Measurements from ENCODE around the gene GABRG3. TPM values are rescaled to one million over a fixed set of nuclear protein-coding genes. Genes with fewer than 3 reads are reported as not detected.

The GABRG3 gene
- total and polyA plus RNA-seq, 9 of the 15 experiments (the other 6 are each of a cell fraction or from before 2014, with no cell fraction given): 4.0 to 15.1 (median 11.2) TPM

GRCh38 chr15:27336676-27337075 is 365.7 kb downstream of the GABRG3 start:
- Histone ChIP-seq H3K9me1 (ENCODE audit: control insufficient read depth, insufficient read depth, low read length) (no peaks in the 10 kb centered on the region), H3K4me2 (ENCODE audit: insufficient read depth, low read length) (no peak overlapping the region), H3K36me3 (ENCODE audit: control insufficient read depth, insufficient read depth, low read length) (no peaks in the 10 kb centered on the region), H2AFZ (ENCODE audit: low read depth, low read length) (no peak overlapping the region), H3K9me3 (replicated peaks; ENCODE audit: control insufficient read depth, insufficient read depth, low read depth, low read length) (no peaks in the 10 kb centered on the region), H3K79me2 (ENCODE audit: control insufficient read depth, insufficient read depth, low read length) (no peaks in the 10 kb centered on the region), H3K27ac (ENCODE audit: extremely low read depth, low read depth, low read length) (no peak overlapping the region), H3K27me3 (ENCODE audit: control insufficient read depth in 2 of 2, insufficient read depth in 2 of 2, low read length in 2 of 2) (no peaks in the 10 kb centered on the region), H3K9ac (ENCODE audit: insufficient read depth in 1 of 2, low read depth in 2 of 2, low read length in 2 of 2) (no peak overlapping the region), H3K4me3 (no peak overlapping the region), H4K20me1 (replicated peaks; ENCODE audit: control insufficient read depth, insufficient read depth, low read length) (no peaks in the 10 kb centered on the region), H3K4me1 (replicated peaks in 1 of 2; ENCODE audit: control insufficient read depth in 2 of 2, insufficient read depth in 2 of 2, low read length in 2 of 2) (no peaks in the 10 kb centered on the region)
- CTCF ChIA-PET (ENCODE audit: low intra/inter-chr PET ratio): no interaction called here
- WGBS (ENCODE audit: insufficient coverage, low coverage, missing lambda C conversion rate): 35% methylated on average over 1 of the region's 1 CpG
- FAIRE-seq (no peak), ATAC-seq (no peak), DNase-seq (ENCODE audit: extremely low read depth in 1 of 4, low spot score in 3 of 4) (no peak)
- intact Hi-C loops (cut with micrococcal nuclease) (no loop called here), in situ Hi-C loops (cut with MboI) (no loop called here)
- POLR2A ChIA-PET: no interaction called here
- no TSS peak for BruUV-seq (replicated peaks)
- TF ChIP-seq ARID3A (IDR thresholded peaks at IDR 0.05; ENCODE audit: borderline replicate concordance, low read depth, low read length) (no peak), TRIM25 (IDR thresholded peaks at IDR 0.05; ENCODE audit: borderline replicate concordance) (no peak), ARID2 (IDR thresholded peaks at IDR 0.05) (no peak), CHD2 (IDR thresholded peaks at IDR 0.05; ENCODE audit: low read depth, low read length) (no peak), PHB (CRISPR knock-in tag; IDR thresholded peaks at IDR 0.05) (no peak), ZKSCAN8 (CRISPR knock-in tag; IDR thresholded peaks at IDR 0.05) (no peak), ATF3 (IDR thresholded peaks at IDR 0.05) (no peak), ATF3 (CRISPR knock-in tag; conservative IDR thresholded peaks at IDR 0.05) (no peak), ZBTB2 (IDR thresholded peaks at IDR 0.05) (no peak), ZNF316 (IDR thresholded peaks at IDR 0.05) (no peak), HNRNPK (IDR thresholded peaks at IDR 0.05; ENCODE audit: low read depth, low read length, poor library complexity, severe bottlenecking) (no peak), CHAMP1 (IDR thresholded peaks at IDR 0.05) (no peak), BRF1 (IDR thresholded peaks at IDR 0.05; ENCODE audit: borderline replicate concordance, extremely low read depth, insufficient read length) (no peak), ZNF655 (CRISPR knock-in tag; IDR thresholded peaks at IDR 0.05) (no peak)

Measured in K562 (cell line).